Measurements from ENCODE around the gene STAG1.

STAG1 gene

DNA sequence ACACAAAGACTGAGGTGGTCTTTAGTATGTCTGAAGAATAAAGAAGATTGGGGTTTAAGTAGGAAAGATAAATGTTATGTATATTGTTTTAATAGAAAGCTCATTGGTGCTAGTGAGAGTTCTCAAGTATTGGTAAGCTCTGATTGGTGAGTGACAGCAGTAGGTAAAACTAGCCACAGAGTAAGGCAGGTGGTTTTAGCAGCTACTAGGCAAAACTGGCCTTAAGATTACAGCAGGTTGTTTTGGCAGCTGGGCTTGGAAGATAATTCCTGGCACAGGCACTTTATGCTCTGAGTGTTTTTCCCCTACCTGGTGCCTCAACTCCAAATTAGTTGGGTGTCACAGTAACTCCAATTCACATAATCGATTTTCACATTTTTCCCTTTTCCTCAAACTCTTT lies 66.3 kb downstream of the STAG1 start:
- Mint-ChIP-seq H3K4me3 (no peak overlapping the region), H3K9me3 (peaks cover 15% of the 10 kb centered on the region), H3K4me1 (no peaks in the 10 kb centered on the region), H3K36me3 (ENCODE audit: low read depth) (peaks cover 60% of the 10 kb centered on the region), H3K27me3 (ENCODE audit: low read depth, poor library complexity) (no peaks in the 10 kb centered on the region), H3K27ac (no peak overlapping the region)
- DNase-seq = no peak
- TF ChIP-seq, protein P1, sequence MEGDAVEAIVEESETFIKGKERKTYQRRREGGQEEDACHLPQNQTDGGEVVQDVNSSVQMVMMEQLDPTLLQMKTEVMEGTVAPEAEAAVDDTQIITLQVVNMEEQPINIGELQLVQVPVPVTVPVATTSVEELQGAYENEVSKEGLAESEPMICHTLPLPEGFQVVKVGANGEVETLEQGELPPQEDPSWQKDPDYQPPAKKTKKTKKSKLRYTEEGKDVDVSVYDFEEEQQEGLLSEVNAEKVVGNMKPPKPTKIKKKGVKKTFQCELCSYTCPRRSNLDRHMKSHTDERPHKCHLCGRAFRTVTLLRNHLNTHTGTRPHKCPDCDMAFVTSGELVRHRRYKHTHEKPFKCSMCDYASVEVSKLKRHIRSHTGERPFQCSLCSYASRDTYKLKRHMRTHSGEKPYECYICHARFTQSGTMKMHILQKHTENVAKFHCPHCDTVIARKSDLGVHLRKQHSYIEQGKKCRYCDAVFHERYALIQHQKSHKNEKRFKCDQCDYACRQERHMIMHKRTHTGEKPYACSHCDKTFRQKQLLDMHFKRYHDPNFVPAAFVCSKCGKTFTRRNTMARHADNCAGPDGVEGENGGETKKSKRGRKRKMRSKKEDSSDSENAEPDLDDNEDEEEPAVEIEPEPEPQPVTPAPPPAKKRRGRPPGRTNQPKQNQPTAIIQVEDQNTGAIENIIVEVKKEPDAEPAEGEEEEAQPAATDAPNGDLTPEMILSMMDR (IDR thresholded peaks at IDR 0.05) = no peak

DNA sequence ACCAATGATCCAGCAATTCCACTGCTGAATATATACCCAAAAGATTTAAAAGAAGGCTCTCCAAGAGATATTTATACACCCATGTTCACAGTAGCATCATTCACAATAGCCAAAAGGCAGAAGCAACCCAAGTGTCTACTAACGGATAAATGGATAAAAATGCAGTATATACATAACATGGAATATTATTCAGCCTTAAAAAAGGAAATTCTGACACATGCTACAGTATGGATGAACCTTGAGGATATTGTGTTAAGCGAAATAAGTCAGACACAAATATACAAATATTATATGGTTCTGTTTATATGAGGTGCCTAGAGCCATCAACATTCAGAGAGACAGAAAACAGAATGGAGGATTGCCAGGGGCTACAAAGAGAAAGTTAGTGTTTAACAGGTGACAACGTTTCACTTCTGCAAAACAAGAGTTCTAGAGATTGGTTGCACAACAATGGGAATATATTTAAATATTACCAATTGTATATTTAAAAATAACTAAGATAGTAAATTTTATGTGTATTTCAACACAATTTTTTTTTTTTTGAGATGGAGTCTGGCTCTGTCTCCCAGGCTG lies 69.4 kb downstream of the STAG1 start:
- Mint-ChIP-seq H3K9me3 (peaks cover 15% of the 10 kb centered on the region), H3K27me3 (ENCODE audit: low read depth, poor library complexity) (peaks cover 2% of the 10 kb centered on the region), H3K27ac (no peak overlapping the region), H3K4me1 (no peaks in the 10 kb centered on the region), H3K36me3 (ENCODE audit: low read depth) (peaks cover 45% of the 10 kb centered on the region), H3K4me3 (no peak overlapping the region)
- DNase-seq = no peak
- TF ChIP-seq, protein P1 (IDR thresholded peaks at IDR 0.05) = no peak

DNA sequence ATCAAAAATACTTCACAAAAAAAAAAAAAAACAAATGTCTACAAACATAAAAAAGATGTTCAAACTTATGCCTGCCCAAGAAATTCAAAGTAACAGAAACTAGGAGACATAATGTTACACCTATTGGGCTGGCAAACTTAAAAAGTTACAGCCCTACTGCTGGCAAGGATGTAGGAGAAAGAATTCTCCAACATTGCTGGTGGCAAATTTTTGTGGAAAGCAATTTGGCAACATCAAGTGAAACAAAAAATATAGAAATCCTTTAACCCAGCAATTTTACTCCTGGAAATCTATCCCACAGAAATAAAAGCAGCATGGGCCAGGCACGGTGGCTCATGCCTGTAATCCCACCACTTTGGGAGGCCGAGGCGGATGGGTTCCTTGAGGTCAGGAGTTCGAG lies 73.2 kb downstream of the STAG1 start:
- Mint-ChIP-seq H3K9me3 (peaks cover 4% of the 10 kb centered on the region), H3K27ac (no peak overlapping the region), H3K4me1 (no peaks in the 10 kb centered on the region), H3K27me3 (ENCODE audit: low read depth, poor library complexity) (peaks cover 2% of the 10 kb centered on the region), H3K36me3 (ENCODE audit: low read depth) (peaks cover 14% of the 10 kb centered on the region), H3K4me3 (no peak overlapping the region)
- TF ChIP-seq, protein P1 (IDR thresholded peaks at IDR 0.05) = no peak
- DNase-seq = no peak

DNA sequence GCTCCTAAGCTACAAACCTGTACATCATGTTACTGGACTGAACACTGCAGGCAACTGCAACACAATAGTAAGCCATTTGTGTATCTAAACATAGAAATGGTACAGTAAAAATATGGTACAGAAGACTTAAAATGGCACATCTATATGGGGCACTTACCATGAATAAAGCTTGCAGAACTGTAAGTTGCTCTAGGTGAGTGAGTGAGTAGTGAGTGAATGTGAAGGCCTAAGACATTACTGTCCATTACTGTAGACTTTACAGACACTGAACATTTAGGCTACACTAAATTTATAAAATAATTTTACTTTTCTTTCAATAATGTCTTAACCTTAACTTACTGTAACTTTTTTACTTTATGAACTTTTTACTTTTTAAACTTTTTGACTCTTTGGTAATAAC lies 76.2 kb downstream of the STAG1 start:
- H3K9me3 Mint-ChIP-seq = no peaks in the 10 kb centered on the region
- DNase-seq = no peak
- H3K27ac Mint-ChIP-seq = no peak overlapping the region
- H3K4me1 Mint-ChIP-seq = no peaks in the 10 kb centered on the region
- peaks cover 2% of the 10 kb centered on the region for H3K27me3 Mint-ChIP-seq (ENCODE audit: low read depth, poor library complexity)
- TF ChIP-seq, protein P1 (IDR thresholded peaks at IDR 0.05) = no peak
- peaks cover 7% of the 10 kb centered on the region for H3K36me3 Mint-ChIP-seq (ENCODE audit: low read depth)
- no peak overlapping the region for H3K4me3 Mint-ChIP-seq

DNA sequence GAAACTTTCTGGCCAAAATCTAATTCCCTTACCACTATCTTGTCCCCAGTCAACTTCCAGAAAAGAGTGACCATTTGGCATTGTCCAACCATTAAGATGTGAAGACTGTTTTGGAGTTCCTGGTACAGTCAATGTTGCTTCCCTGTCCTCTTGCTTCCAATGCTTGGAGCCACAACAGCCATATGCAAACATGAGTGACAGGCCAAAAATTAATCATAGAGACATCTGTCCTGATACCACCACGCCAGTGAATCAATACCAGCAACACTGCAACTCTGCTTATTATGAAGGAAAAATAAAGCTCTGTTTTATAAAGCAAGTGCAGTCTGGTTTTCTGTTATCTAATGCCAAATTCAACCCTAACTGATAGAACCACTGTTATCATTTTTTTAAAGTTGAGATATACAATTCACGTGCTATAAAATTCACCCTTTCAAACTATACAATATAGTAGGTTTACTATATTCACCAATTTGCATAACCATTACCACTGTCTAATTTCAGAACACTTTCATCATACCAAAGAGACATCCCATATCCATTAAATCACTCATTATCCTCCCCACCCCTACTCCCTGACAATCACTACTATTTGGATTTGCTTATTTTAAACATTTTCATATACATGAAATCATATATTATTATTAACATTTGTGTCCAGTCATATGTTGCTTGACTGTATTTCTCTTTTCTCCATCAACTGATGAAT lies 76.9 kb downstream of the STAG1 start:
- Mint-ChIP-seq H3K27ac (no peak overlapping the region), H3K36me3 (ENCODE audit: low read depth) (peaks cover 10% of the 10 kb centered on the region), H3K27me3 (ENCODE audit: low read depth, poor library complexity) (peaks cover 2% of the 10 kb centered on the region), H3K4me1 (no peaks in the 10 kb centered on the region), H3K9me3 (no peaks in the 10 kb centered on the region), H3K4me3 (no peak overlapping the region)
- no peak for DNase-seq
- TF ChIP-seq, protein P1 (IDR thresholded peaks at IDR 0.05) = no peak

DNA sequence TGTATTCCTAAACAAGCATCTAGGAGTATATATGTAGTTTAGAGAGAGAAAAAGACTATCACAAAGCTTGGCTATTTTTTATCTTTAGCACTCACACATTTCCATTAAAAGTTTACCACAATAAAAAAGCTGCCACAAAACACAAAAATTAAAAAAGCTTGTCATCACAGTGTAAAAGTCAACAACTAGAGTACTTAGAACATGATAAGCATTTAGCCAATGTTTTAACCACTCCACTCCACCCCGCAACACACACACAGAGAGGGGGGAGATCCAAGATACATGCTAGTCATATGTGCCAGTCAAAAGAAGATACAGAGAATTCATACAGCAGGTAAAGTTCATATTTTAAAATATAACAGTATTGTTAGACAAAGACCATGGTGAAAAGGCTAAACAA lies 79.7 kb downstream of the STAG1 start:
- H3K4me1 Mint-ChIP-seq = no peaks in the 10 kb centered on the region
- peak overlapping the region; percentile 86 for H3K27ac Mint-ChIP-seq
- TF ChIP-seq, protein P1 (IDR thresholded peaks at IDR 0.05) = no peak
- no peaks in the 10 kb centered on the region for H3K9me3 Mint-ChIP-seq
- H3K27me3 Mint-ChIP-seq (ENCODE audit: low read depth, poor library complexity) = no peaks in the 10 kb centered on the region
- DNase-seq = no peak
- H3K36me3 Mint-ChIP-seq (ENCODE audit: low read depth) = peaks cover 28% of the 10 kb centered on the region
- no peak overlapping the region for H3K4me3 Mint-ChIP-seq
